Keratinocyte (primary cell): ENCODE data around the gene MRPS10. TPM values are rescaled to one million over a fixed set of nuclear protein-coding genes. Genes with fewer than 3 reads are reported as not detected.

Source experiments
- DNase-seq: peaks from one replicate; pipeline ENCODE4 v3.0.0-alpha.2; 2011; ENCODE audit warnings: low read depth, missing footprints, low spot score
- FAIRE-seq: peaks from 2 replicates; lab custom pipeline; 2011; peaks lifted over from hg19 to GRCh38; lab: Jason Lieb, UNC
- H2AFZ ChIP-seq: 2 replicates; pipeline ENCODE4 v1.6.0; 2012; ENCODE audit warnings: low read length, control low read depth, inconsistent platforms; ENCODE audit not compliant: control insufficient read depth
- H3K27ac ChIP-seq: 2 replicates; pipeline ENCODE4 v1.5.1; 2011; ENCODE audit warnings: low read length; ENCODE audit not compliant: control insufficient read depth, insufficient read depth
- H3K27me3 ChIP-seq: 3 replicates; pipeline ENCODE4 v1.6.0; 2011; ENCODE audit warnings: low read length; ENCODE audit not compliant: control insufficient read depth, insufficient read depth; ENCODE audit errors: extremely low read depth
- H3K36me3 ChIP-seq, 2 experiments: 2 replicates in 1 of 2; 3 replicates in 1 of 2; pipeline ENCODE4 v1.5.1; 2011; ENCODE audit warnings: low read length in 2 of 2, mild to moderate bottlenecking in 1 of 2; ENCODE audit not compliant: control insufficient read depth in 2 of 2, insufficient read depth in 2 of 2; ENCODE audit errors: extremely low read depth in 1 of 2
- H3K4me1 ChIP-seq: 3 replicates; pipeline ENCODE4 v1.5.1; 2011; ENCODE audit warnings: low read length; ENCODE audit not compliant: control insufficient read depth, insufficient read depth; ENCODE audit errors: extremely low read depth
- H3K4me2 ChIP-seq: 3 replicates; pipeline ENCODE4 v1.6.0; 2011; ENCODE audit warnings: low read depth, low read length; ENCODE audit not compliant: control insufficient read depth, insufficient read depth; ENCODE audit errors: extremely low read depth
- H3K4me3 ChIP-seq, 3 experiments: fragments of 200-600 bp in 1 of 3; sonication (generic) in 1 of 3; 2 replicates in 2 of 3; 3 replicates in 1 of 3; pipeline ENCODE4 v1.5.1; 2011 to 2016; ENCODE audit warnings: low read length in 3 of 3, mild to moderate bottlenecking in 3 of 3, control low read depth in 2 of 3, inconsistent platforms in 1 of 3, low read depth in 1 of 3, mixed read lengths in 1 of 3, mixed run types in 1 of 3, moderate library complexity in 1 of 3; ENCODE audit not compliant: control insufficient read depth in 2 of 3, insufficient read depth in 2 of 3; ENCODE audit errors: extremely low read depth in 1 of 3
- H3K79me2 ChIP-seq: 2 replicates; pipeline ENCODE4 v1.6.0; 2012; ENCODE audit warnings: low read length; ENCODE audit not compliant: control insufficient read depth, insufficient read depth
- H3K9ac ChIP-seq: 3 replicates; pipeline ENCODE4 v1.6.0; 2011; ENCODE audit warnings: low read length; ENCODE audit not compliant: control insufficient read depth, insufficient read depth; ENCODE audit errors: extremely low read depth
- H3K9me1 ChIP-seq: 3 replicates; pipeline ENCODE4 v1.6.0; 2011; ENCODE audit warnings: low read length; ENCODE audit not compliant: control insufficient read depth, insufficient read depth; ENCODE audit errors: extremely low read depth
- H3K9me3 ChIP-seq: 2 replicates; pipeline ENCODE4 v1.5.1; 2012; ENCODE audit warnings: low read depth, low read length; ENCODE audit not compliant: control insufficient read depth
- H4K20me1 ChIP-seq: 3 replicates; pipeline ENCODE4 v1.6.0; 2011; ENCODE audit warnings: low read length; ENCODE audit not compliant: control insufficient read depth, insufficient read depth; ENCODE audit errors: extremely low read depth
- CTCF ChIP-seq, 3 experiments: IDR thresholded peaks in 1 of 3; conservative IDR thresholded peaks in 1 of 3; optimal IDR thresholded peaks in 1 of 3; 2 replicates in 2 of 3; 3 replicates in 1 of 3; pipeline versions ENCODE3 to v1.5.1; 2011; ENCODE audit warnings: low read length in 3 of 3, mild to moderate bottlenecking in 3 of 3, moderate library complexity in 2 of 3, control low read depth in 1 of 3, inconsistent platforms in 1 of 3; ENCODE audit not compliant: insufficient read depth in 2 of 3; ENCODE audit errors: extremely low read depth in 1 of 3
- EZH2 ChIP-seq: IDR thresholded peaks from one replicate; pipeline ENCODE4 v1.6.1; 2012; ENCODE audit warnings: inconsistent platforms, mild to moderate bottlenecking, low read length, moderate library complexity
- dilution Hi-C: fragments of 300-500 bp; cut with MboI; formaldehyde crosslinking; loops from one replicate; pipeline ENCODE4 v1.7.0; 2020; ENCODE audit warnings: low sequenced_read_pairs; ENCODE audit not compliant: extremely low pct_ligation_motif_present
- polyA plus RNA-seq, 5 experiments: library from polyadenylated mRNA; depleted of rRNA in 3 of 5; stranded (reverse) in 3 of 5; stranded (forward) in 1 of 5; unstranded in 1 of 5; fragments of >200 nt; gene quantifications; 1 replicate in 1 of 5; 2 replicates in 3 of 5; 3 replicates in 1 of 5; pipeline versions ENCODE4 v1.2.1 to v1.2.3, GENCODE V29; 2011 to 2012; ENCODE audit warnings: missing spikeins in 2 of 5, low read depth in 1 of 5, low replicate concordance in 1 of 5

The MRPS10 gene
- polyA plus RNA-seq, 1 donor (not counting 4 experiments of a cell fraction or from before 2014, with no cell fraction given), result 80.1 TPM

DNA sequence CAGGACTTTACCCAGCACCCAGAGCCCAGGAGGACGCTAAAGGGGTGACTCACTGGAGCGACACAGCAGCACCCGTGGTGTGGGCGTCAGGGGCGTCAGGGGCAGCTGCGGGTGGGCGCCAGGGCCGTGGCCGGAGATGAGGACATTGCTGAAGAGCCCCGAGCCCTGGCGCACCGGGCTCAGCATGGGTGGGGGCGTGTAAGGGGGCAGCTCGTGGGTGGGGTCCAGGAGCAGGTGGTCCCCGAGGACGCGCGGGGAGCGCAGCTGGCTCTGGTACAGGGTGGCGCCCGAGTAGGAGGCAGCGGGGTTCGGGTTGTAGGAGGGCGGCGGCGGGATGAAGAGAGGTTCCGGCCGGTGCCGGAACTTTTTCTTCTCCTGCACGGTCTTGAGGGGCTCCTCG is 41.6 kb upstream of the MRPS10 start:
- DNase-seq (no peak), FAIRE-seq (no peak)
- Histone ChIP-seq H3K9me1 (no peaks in the 10 kb centered on the region), H2AFZ (no peak overlapping the region), H4K20me1 (no peaks in the 10 kb centered on the region), H3K27me3 (no peaks in the 10 kb centered on the region), H3K9me3 (no peaks in the 10 kb centered on the region), H3K4me1 (no peaks in the 10 kb centered on the region), H3K27ac (no peak overlapping the region), H3K9ac (no peak overlapping the region), H3K4me3 (no peak overlapping the region), H3K79me2 (no peaks in the 10 kb centered on the region), H3K36me3 (peaks cover 7 to 8% of the 10 kb centered on the region in 2 experiments), H3K4me2 (no peak overlapping the region)
- TF ChIP-seq EZH2 (no peak), CTCF (optimal IDR thresholded peaks at IDR 0.05 in 1 of 3, IDR thresholded peaks at IDR 0.05 in 1 of 3, conservative IDR thresholded peaks at IDR 0.05 in 1 of 3; ENCODE audit: extremely low read depth in 1 of 3, insufficient read depth in 2 of 3, low read length in 3 of 3) (no peak)
- dilution Hi-C loops, result no loop called here

GRCh38 chr6:42257614-42258013 is 40.0 kb upstream of the MRPS10 start:
- TF ChIP-seq CTCF (optimal IDR thresholded peaks at IDR 0.05 in 1 of 3, IDR thresholded peaks at IDR 0.05 in 1 of 3, conservative IDR thresholded peaks at IDR 0.05 in 1 of 3; ENCODE audit: extremely low read depth in 1 of 3, insufficient read depth in 2 of 3, low read length in 3 of 3) (no peak), EZH2 (no peak)
- no peaks in the 10 kb centered on the region for H3K9me3 ChIP-seq
- no peak overlapping the region for H3K27ac ChIP-seq
- H3K36me3 ChIP-seq, result peaks cover 9 to 17% of the 10 kb centered on the region in 2 experiments
- FAIRE-seq (no peak), DNase-seq (no peak)
- no peaks in the 10 kb centered on the region for H3K4me1 ChIP-seq
- H2AFZ ChIP-seq, result no peak overlapping the region
- H3K9ac ChIP-seq, result no peak overlapping the region
- no peak overlapping the region for H3K4me2 ChIP-seq
- H3K9me1 ChIP-seq, result no peaks in the 10 kb centered on the region
- dilution Hi-C loops, result no loop called here
- no peaks in the 10 kb centered on the region for H4K20me1 ChIP-seq
- no peaks in the 10 kb centered on the region for H3K79me2 ChIP-seq
- no peaks in the 10 kb centered on the region for H3K27me3 ChIP-seq
- H3K4me3 ChIP-seq, result no peak overlapping the region
